IMR-90 (cell line): ENCODE data around the gene CSF1. TPM values are rescaled to one million over a fixed set of nuclear protein-coding genes. Genes with fewer than 3 reads are reported as not detected.

Source experiments
- ATAC-seq: fragments of 200-7000 bp; cut with Tn5 transposase; 2 replicates; pipeline ENCODE4 v1.9.1; 2020; ENCODE audit warnings: low read depth, mild to moderate bottlenecking, moderate library complexity
- BruUV-seq: library from RNA; stranded (reverse); fragments of 400-500 nt; replicated peaks from 2 replicates; lab custom pipeline; 2021; lab: Mats Ljungman, UMichigan
- CTCF ChIA-PET: fragments of 300-600 bp; formaldehyde crosslinking; extraction: SDS; loops from one replicate; lab custom pipeline; 2021; ENCODE audit warnings: antibody characterized with exemption; lab: Yijun Ruan, JAX
- POLR2A ChIA-PET: fragments of 300-600 bp; sonication (Branson Sonifier 250); formaldehyde crosslinking; loops from one replicate; lab custom pipeline; 2022; ENCODE audit warnings: antibody characterized with exemption; ENCODE audit not compliant: unreplicated experiment; lab: Charles Lee
- DNase-seq: peaks from one replicate; pipeline ENCODE4 v3.0.0; 2013
- H2AFZ ChIP-seq: replicated peaks from 2 replicates; pipeline ENCODE3; 2013; ENCODE audit warnings: low read length, mild to moderate bottlenecking; ENCODE audit not compliant: poor library complexity
- H2AK5ac ChIP-seq: 2 replicates; pipeline ENCODE4 v1.6.1; 2013; ENCODE audit warnings: low read depth, low read length, inconsistent platforms
- H2AK9ac ChIP-seq: replicated peaks from 2 replicates; pipeline ENCODE3; 2013; ENCODE audit warnings: mild to moderate bottlenecking, low read depth, low read length, moderate library complexity; ENCODE audit not compliant: poor library complexity
- H2BK120ac ChIP-seq: 2 replicates; pipeline ENCODE4 v1.6.1; 2013; ENCODE audit warnings: low read depth, low read length, inconsistent platforms
- H2BK15ac ChIP-seq: 3 replicates; pipeline ENCODE4 v1.6.1; 2013; ENCODE audit warnings: low read depth, low read length, inconsistent platforms
- H2BK20ac ChIP-seq: 2 replicates; pipeline ENCODE4 v1.6.1; 2013; ENCODE audit warnings: low read depth, mild to moderate bottlenecking, inconsistent platforms, low read length, moderate library complexity
- H2BK5ac ChIP-seq: 2 replicates; pipeline ENCODE4 v1.6.1; 2013; ENCODE audit warnings: mild to moderate bottlenecking, low read depth, low read length, inconsistent platforms; ENCODE audit not compliant: poor library complexity, severe bottlenecking
- H3K14ac ChIP-seq: replicated peaks from 2 replicates; pipeline ENCODE4 v1.6.1; 2013; ENCODE audit warnings: low read depth, low read length, inconsistent platforms
- H3K18ac ChIP-seq: 2 replicates; pipeline ENCODE4 v1.6.1; 2013; ENCODE audit warnings: low read depth, low read length, control low read depth
- H3K23ac ChIP-seq: 2 replicates; pipeline ENCODE4 v1.6.1; 2013; ENCODE audit warnings: low read depth, low read length, inconsistent platforms
- H3K27ac ChIP-seq: 2 replicates; pipeline ENCODE4 v1.5.1; 2013; ENCODE audit warnings: mild to moderate bottlenecking, control low read depth, low read length; ENCODE audit not compliant: insufficient read depth
- H3K27me3 ChIP-seq: 2 replicates; pipeline ENCODE4 v1.6.1; 2013; ENCODE audit warnings: low read length; ENCODE audit not compliant: control insufficient read depth, insufficient read depth
- H3K36me3 ChIP-seq: 2 replicates; pipeline ENCODE4 v1.6.1; 2013; ENCODE audit warnings: low read length, mixed read lengths; ENCODE audit not compliant: control insufficient read depth, insufficient read depth
- H3K4ac ChIP-seq: 2 replicates; pipeline ENCODE4 v1.6.1; 2013; ENCODE audit warnings: low read depth, low read length, inconsistent platforms
- H3K4me1 ChIP-seq: 2 replicates; pipeline ENCODE4 v1.6.1; 2013; ENCODE audit warnings: low read length, mixed read lengths; ENCODE audit not compliant: control insufficient read depth, insufficient read depth
- H3K4me2 ChIP-seq: 2 replicates; pipeline ENCODE4 v1.6.1; 2013; ENCODE audit warnings: low read depth, mild to moderate bottlenecking, control low read depth, low read length, moderate library complexity
- H3K4me3 ChIP-seq: 2 replicates; pipeline ENCODE4 v1.5.1; 2013; ENCODE audit warnings: low read depth, mild to moderate bottlenecking, control low read depth, low read length, moderate library complexity; ENCODE audit not compliant: insufficient read depth
- H3K56ac ChIP-seq: 2 replicates; pipeline ENCODE4 v1.6.1; 2013; ENCODE audit warnings: low read length, inconsistent platforms; ENCODE audit not compliant: insufficient read depth; ENCODE audit errors: extremely low read depth
- H3K79me1 ChIP-seq, 2 experiments: 2 replicates each; pipeline ENCODE4 v1.6.1; 2013; ENCODE audit warnings: low read length in 2 of 2, inconsistent platforms in 1 of 2, low read depth in 1 of 2
- H3K9ac ChIP-seq: 2 replicates; pipeline ENCODE4 v1.6.1; 2013; ENCODE audit warnings: low read depth, low read length, control low read depth
- H3K9me1 ChIP-seq: 2 replicates; pipeline ENCODE4 v1.6.1; 2013; ENCODE audit warnings: low read length, inconsistent platforms; ENCODE audit not compliant: insufficient read depth
- H3K9me3 ChIP-seq: 2 replicates; pipeline ENCODE4 v1.6.1; 2013; ENCODE audit warnings: low read length; ENCODE audit not compliant: control insufficient read depth, insufficient read depth
- H4K20me1 ChIP-seq: 2 replicates; pipeline ENCODE4 v1.6.1; 2013; ENCODE audit warnings: low read length, inconsistent platforms; ENCODE audit not compliant: insufficient read depth
- H4K5ac ChIP-seq: 2 replicates; pipeline ENCODE4 v1.6.1; 2013; ENCODE audit warnings: mild to moderate bottlenecking, low read depth, low read length, control low read depth
- H4K8ac ChIP-seq, 2 experiments: 2 replicates each; pipeline ENCODE4 v1.6.1; 2013; ENCODE audit warnings: low read depth in 2 of 2, low read length in 2 of 2, control low read depth in 1 of 2, inconsistent platforms in 1 of 2
- H4K91ac ChIP-seq: 2 replicates; pipeline ENCODE4 v1.6.1; 2013; ENCODE audit warnings: low read depth, low read length, inconsistent platforms; ENCODE audit not compliant: insufficient read depth
- USF2 ChIP-seq: fragments of 150-350 bp; IDR thresholded peaks from 2 replicates; pipeline ENCODE4 v1.6.1; 2017; ENCODE audit warnings: mild to moderate bottlenecking, antibody characterized with exemption, low read length, low read depth
- WGBS, 2 experiments: methylation state at CpG; one replicate each; pipeline versions ENCODE4 v1.1.5 to v1.1.7; 2013; ENCODE audit warnings: missing lambda C conversion rate in 2 of 2; ENCODE audit not compliant: insufficient read length in 1 of 2; ENCODE audit errors: extremely low coverage in 2 of 2; 5-methylcytosine and 5-hydroxymethylcytosine counted together
- dilution Hi-C: fragments of 300-500 bp; cut with HindIII; formaldehyde crosslinking; loops from one replicate; pipeline ENCODE4 v1.14.3; 2018; ENCODE audit warnings: low sequenced_read_pairs; ENCODE audit not compliant: unreplicated experiment
- in situ Hi-C: fragments of 300-500 bp; cut with MboI; formaldehyde crosslinking; loops from 3 replicates; pipeline ENCODE4 v1.14.3; 2019; ENCODE audit warnings: low sequenced_read_pairs, inconsistent platforms, mixed read lengths
- intact Hi-C: fragments of 100-400 bp; cut with micrococcal nuclease; formaldehyde crosslinking; loops from 2 replicates; pipeline ENCODE4 v1.10.0; 2022
- polyA plus RNA-seq, 3 experiments: library from polyadenylated mRNA; depleted of rRNA; stranded (reverse); fragments of >200 nt; gene quantifications; 2 replicates each; pipeline ENCODE4 v1.2.3, GENCODE V29; 2012; ENCODE audit warnings: low replicate concordance in 1 of 3
- total RNA-seq: library from RNA; depleted of rRNA; stranded (reverse); fragments of >200 nt; gene quantifications from 2 replicates; pipeline ENCODE4 v1.2.3, GENCODE V29; 2012

The CSF1 gene
- total and polyA plus RNA-seq, 2 of the 4 experiments (the other 2 are of a cell fraction) = 14.3 to 22.0 TPM

GRCh38 chr1:109887271-109887670, 23.4 kb upstream of the CSF1 start:
- H3K4ac ChIP-seq = no peak overlapping the region
- H3K9ac ChIP-seq = no peak overlapping the region
- H2BK20ac ChIP-seq = no peak overlapping the region; the same call in 1 of the 2 replicates
- H3K27me3 ChIP-seq = no peaks in the 10 kb centered on the region
- no peak overlapping the region for H3K4me2 ChIP-seq
- no peak overlapping the region for H3K27ac ChIP-seq
- H3K4me3 ChIP-seq = no peak overlapping the region
- ChIA-PET CTCF (no interaction called here), POLR2A (no interaction called here)
- no peaks in the 10 kb centered on the region for H3K9me3 ChIP-seq
- H3K23ac ChIP-seq = no peak overlapping the region; the same call in 1 of the 2 replicates
- H2BK15ac ChIP-seq = no peak overlapping the region
- DNase-seq (no peak), ATAC-seq (no peak)
- H3K36me3 ChIP-seq = no peaks in the 10 kb centered on the region
- H3K4me1 ChIP-seq = no peaks in the 10 kb centered on the region
- no peak overlapping the region for H3K14ac ChIP-seq
- no TSS peak for BruUV-seq
- H4K5ac ChIP-seq = no peak overlapping the region
- dilution Hi-C loops = no loop called here
- H3K79me1 ChIP-seq = no peaks in the 10 kb centered on the region
- no peak overlapping the region for H3K56ac ChIP-seq
- H2AK5ac ChIP-seq = no peak overlapping the region
- 93% methylated on average over 4 of the region's 8 CpGs; no CpG with 5 or more reads in 1 of the 2 experiments for WGBS, 2 experiments
- TF ChIP-seq USF2 = no peak
- in situ Hi-C loops = no loop called here
- H3K9me1 ChIP-seq = peaks cover 2% of the 10 kb centered on the region; the same call in 1 of the 2 replicates
- no peak overlapping the region for H4K91ac ChIP-seq
- H2AFZ ChIP-seq = peak overlapping the region; percentile 11
- H2BK5ac ChIP-seq = no peak overlapping the region
- H4K8ac ChIP-seq = no peak overlapping the region
- H3K18ac ChIP-seq = no peak overlapping the region
- H2AK9ac ChIP-seq = no peak overlapping the region
- no peak overlapping the region for H2BK120ac ChIP-seq
- intact Hi-C loops = no loop called here
- no peaks in the 10 kb centered on the region for H4K20me1 ChIP-seq
